GM12873 (cell line): Measurements from ENCODE around the gene CNOT9.

Source experiments
- TF ChIP-seq, protein P1 (sequence below): IDR thresholded peaks from 2 replicates; pipeline ENCODE4 v1.5.1; 2012; ENCODE audit warnings: low read depth, mild to moderate bottlenecking, moderate library complexity, low read length, control low read depth; ENCODE audit not compliant: insufficient read depth; ENCODE audit errors: missing control alignments

The CNOT9 gene

GRCh38 chr2:218567797-218568189 is 846 bp upstream of the CNOT9 start:
- TF ChIP-seq, protein P1, sequence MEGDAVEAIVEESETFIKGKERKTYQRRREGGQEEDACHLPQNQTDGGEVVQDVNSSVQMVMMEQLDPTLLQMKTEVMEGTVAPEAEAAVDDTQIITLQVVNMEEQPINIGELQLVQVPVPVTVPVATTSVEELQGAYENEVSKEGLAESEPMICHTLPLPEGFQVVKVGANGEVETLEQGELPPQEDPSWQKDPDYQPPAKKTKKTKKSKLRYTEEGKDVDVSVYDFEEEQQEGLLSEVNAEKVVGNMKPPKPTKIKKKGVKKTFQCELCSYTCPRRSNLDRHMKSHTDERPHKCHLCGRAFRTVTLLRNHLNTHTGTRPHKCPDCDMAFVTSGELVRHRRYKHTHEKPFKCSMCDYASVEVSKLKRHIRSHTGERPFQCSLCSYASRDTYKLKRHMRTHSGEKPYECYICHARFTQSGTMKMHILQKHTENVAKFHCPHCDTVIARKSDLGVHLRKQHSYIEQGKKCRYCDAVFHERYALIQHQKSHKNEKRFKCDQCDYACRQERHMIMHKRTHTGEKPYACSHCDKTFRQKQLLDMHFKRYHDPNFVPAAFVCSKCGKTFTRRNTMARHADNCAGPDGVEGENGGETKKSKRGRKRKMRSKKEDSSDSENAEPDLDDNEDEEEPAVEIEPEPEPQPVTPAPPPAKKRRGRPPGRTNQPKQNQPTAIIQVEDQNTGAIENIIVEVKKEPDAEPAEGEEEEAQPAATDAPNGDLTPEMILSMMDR: no peak

DNA sequence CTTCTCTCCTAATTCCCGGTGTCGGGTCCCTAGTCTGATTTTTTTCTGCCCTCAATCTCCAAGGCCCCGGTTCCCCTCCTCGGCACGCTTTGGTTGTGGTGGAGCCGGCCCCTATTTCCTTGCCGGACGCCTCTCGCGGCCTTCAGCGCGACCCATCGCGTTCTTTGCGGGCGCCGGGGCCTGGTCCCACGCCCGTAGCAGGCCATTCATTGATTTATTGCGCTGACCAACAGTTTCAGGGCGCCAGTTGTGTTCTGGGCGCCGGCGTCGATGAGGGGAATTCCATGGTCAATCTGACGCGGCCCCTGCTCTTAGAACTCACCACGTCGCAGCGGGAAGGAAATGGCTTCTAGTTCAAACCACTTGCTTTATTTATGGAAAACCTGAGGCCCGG is 396 bp downstream of the CNOT9 start:
- TF ChIP-seq, protein P1: no peak

GRCh38 chr2:218569661-218570500 is 1.2 kb downstream of the CNOT9 start:
- TF ChIP-seq, protein P1: no peak

GRCh38 chr2:218570850-218571249 is 2.2 kb downstream of the CNOT9 start:
- TF ChIP-seq, protein P1: no peak

GRCh38 chr2:218576854-218577253 is 8.2 kb downstream of the CNOT9 start:
- TF ChIP-seq, protein P1: no peak

- TF ChIP-seq, protein P1: no peak
These were observed 9.0 kb downstream of the CNOT9 start for GRCh38 chr2:218577482-218578220.

DNA sequence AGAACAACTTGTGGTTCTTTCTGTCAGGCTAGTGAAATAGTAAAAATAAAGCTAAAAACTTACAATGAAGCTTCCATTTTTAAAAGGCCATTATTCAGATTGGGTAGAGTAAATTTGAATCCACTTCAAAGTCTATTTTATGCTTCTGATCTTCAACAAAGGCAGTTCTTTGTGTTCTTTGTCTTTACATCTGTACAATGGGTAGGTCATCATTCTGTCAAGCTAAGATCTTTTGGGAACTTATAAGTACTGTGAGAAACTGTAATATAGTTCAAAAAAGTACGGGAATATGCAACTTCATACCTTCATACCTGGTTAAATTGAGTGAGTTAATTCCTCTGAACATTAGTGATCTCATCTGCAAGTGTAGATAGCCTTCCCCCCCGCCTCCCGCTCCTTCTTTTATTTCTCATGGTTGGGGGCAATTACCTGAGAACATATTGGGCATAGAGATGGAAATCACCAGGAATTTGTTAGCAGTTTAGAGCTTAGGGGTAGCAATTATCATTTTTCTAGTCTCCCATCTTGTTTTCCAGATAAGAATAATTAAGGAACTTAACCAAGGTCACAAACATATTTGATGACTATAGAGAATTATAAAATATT is 9.7 kb downstream of the CNOT9 start:
- TF ChIP-seq, protein P1: no peak
